MCF 10A (cell line): ENCODE data around the gene UNC80. TPM values are rescaled to one million over a fixed set of nuclear protein-coding genes. Genes with fewer than 3 reads are reported as not detected.
A peak's percentile ranks its signal among the peaks of the same experiment; 100 is the strongest.

Experiments
- BruUV-seq: library from RNA; stranded (reverse); fragments of 400-500 nt; replicated peaks from 2 replicates; lab custom pipeline; 2021; lab: Mats Ljungman, UMichigan
- CTCF ChIA-PET: fragments of 300-600 bp; sonication (Branson Sonifier 250); formaldehyde crosslinking; extraction: SDS; loops from one replicate; lab custom pipeline; 2021; ENCODE audit warnings: antibody characterized with exemption, inconsistent platforms; lab: Yijun Ruan, JAX
- POLR2A ChIA-PET: fragments of 300-600, 350-650 bp; sonication (Branson Sonifier 250); formaldehyde crosslinking; extraction: SDS; loops from one replicate; lab custom pipeline; 2020; ENCODE audit warnings: antibody characterized with exemption, inconsistent platforms; lab: Yijun Ruan, JAX
- DNase-seq: peaks from one replicate; pipeline ENCODE4 v3.0.0-alpha.2; 2018; ENCODE audit not compliant: unreplicated experiment
- H3K27ac Mint-ChIP-seq: one replicate; pipeline ENCODE4 v1.8.0; 2022; ENCODE audit warnings: mild to moderate bottlenecking, low read depth, mixed read lengths; ENCODE audit not compliant: unreplicated experiment
- H3K27me3 Mint-ChIP-seq: one replicate; pipeline ENCODE4 v1.8.0; 2022; ENCODE audit warnings: mixed read lengths; ENCODE audit not compliant: insufficient read depth, unreplicated experiment
- H3K36me3 Mint-ChIP-seq: one replicate; pipeline ENCODE4 v1.8.0; 2022; ENCODE audit warnings: mild to moderate bottlenecking, moderate library complexity, mixed read lengths; ENCODE audit not compliant: insufficient read depth, unreplicated experiment
- H3K4me1 Mint-ChIP-seq: one replicate; pipeline ENCODE4 v1.8.0; 2022; ENCODE audit warnings: mixed read lengths; ENCODE audit not compliant: insufficient read depth, unreplicated experiment
- H3K4me3 Mint-ChIP-seq: one replicate; pipeline ENCODE4 v1.8.0; 2022; ENCODE audit warnings: mild to moderate bottlenecking, moderate library complexity, mixed read lengths; ENCODE audit not compliant: unreplicated experiment
- H3K9me3 Mint-ChIP-seq: one replicate; pipeline ENCODE4 v1.8.0; 2022; ENCODE audit warnings: mixed read lengths; ENCODE audit not compliant: unreplicated experiment
- CTCF ChIP-seq: fragments of 200-600 bp; IDR thresholded peaks from one replicate; pipeline ENCODE4 v1.8.0; 2022; ENCODE audit warnings: antibody characterized with exemption, mild to moderate bottlenecking; ENCODE audit not compliant: unreplicated experiment
- intact Hi-C: fragments of 100-400 bp; cut with micrococcal nuclease; formaldehyde crosslinking; loops from 2 replicates; pipeline ENCODE4 v1.14.1; 2022
- total RNA-seq: library from RNA; stranded (reverse); gene quantifications from 2 replicates; pipeline ENCODE4 v1.2.3, GENCODE V29; 2022

UNC80 gene
- total RNA-seq, 1 experiment from 2014 or later, result not detected

- no peaks in the 10 kb centered on the region for H3K36me3 Mint-ChIP-seq
- ChIA-PET CTCF (interaction anchor here (0.7 to 0.8 kb wide), 2 partner anchors 422 to 583 kb away, joined by 3 to 4 read pairs; no protein-coding TSS in a partner anchor), POLR2A (interaction anchor here (0.6 kb wide), 1 partner anchor 1652 kb away, joined by 3 read pairs; the partner anchor contains the start of gene PIKFYVE)
- peaks cover 18% of the 10 kb centered on the region for H3K27me3 Mint-ChIP-seq
- no peak for TF ChIP-seq CTCF
- H3K4me3 Mint-ChIP-seq, result no peak overlapping the region
- DNase-seq, result no peak
- H3K4me1 Mint-ChIP-seq, result peaks cover 5% of the 10 kb centered on the region
- H3K9me3 Mint-ChIP-seq, result no peaks in the 10 kb centered on the region
- no TSS peak for BruUV-seq
- no peak overlapping the region for H3K27ac Mint-ChIP-seq
- intact Hi-C loops, result no loop called here
Measured at GRCh38 chr2:209918251-209918650, 146.6 kb downstream of the UNC80 start.

- intact Hi-C loops, result no loop called here
- H3K4me3 Mint-ChIP-seq, result no peak overlapping the region
- ChIA-PET POLR2A (no interaction called here), CTCF (no interaction called here)
- no peak overlapping the region for H3K27ac Mint-ChIP-seq
- DNase-seq, result no peak
- no TSS peak for BruUV-seq
- H3K4me1 Mint-ChIP-seq, result peaks cover 5% of the 10 kb centered on the region
- no peaks in the 10 kb centered on the region for H3K9me3 Mint-ChIP-seq
- H3K27me3 Mint-ChIP-seq, result no peaks in the 10 kb centered on the region
- no peaks in the 10 kb centered on the region for H3K36me3 Mint-ChIP-seq
- TF ChIP-seq CTCF, result no peak
Measured at GRCh38 chr2:209922116-209922515, 150.5 kb downstream of the UNC80 start.

- DNase-seq, result no peak
- Mint-ChIP-seq H3K9me3 (no peaks in the 10 kb centered on the region), H3K4me1 (peaks cover 11% of the 10 kb centered on the region), H3K27me3 (no peaks in the 10 kb centered on the region), H3K27ac (no peak overlapping the region), H3K4me3 (no peak overlapping the region), H3K36me3 (no peaks in the 10 kb centered on the region)
- ChIA-PET POLR2A (no interaction called here), CTCF (interaction anchor here (1.5 kb wide), 1 partner anchor 595 kb away, joined by 5 read pairs; no protein-coding TSS in a partner anchor)
- intact Hi-C loops, result no loop called here
- TF ChIP-seq CTCF, result no peak
- BruUV-seq, result no TSS peak
Measured at GRCh38 chr2:209929369-209929768, 157.7 kb downstream of the UNC80 start.

GRCh38 chr2:209933499-209934483, 162.2 kb downstream of the UNC80 start:
- Mint-ChIP-seq H3K36me3 (no peaks in the 10 kb centered on the region), H3K27ac (peak overlapping the region; percentile 27), H3K4me1 (peaks cover 13% of the 10 kb centered on the region), H3K4me3 (peak overlapping the region; percentile 38), H3K9me3 (no peaks in the 10 kb centered on the region), H3K27me3 (no peaks in the 10 kb centered on the region)
- intact Hi-C loops, result no loop called here
- CTCF ChIA-PET, result interaction anchor here (0.6 to 1.8 kb wide), 17 partner anchors 9 to 1595 kb away, joined by 3 to 11 read pairs (median 3); no protein-coding TSS in a partner anchor
- no TSS peak for BruUV-seq
- DNase-seq, result peak; percentile 73
- peak; percentile 7 for TF ChIP-seq CTCF
- POLR2A ChIA-PET, result interaction anchor here (0.6 to 0.8 kb wide), 3 partner anchors 461 to 535 kb away, joined by 3 read pairs; no protein-coding TSS in a partner anchor
